Fibroblast of skin of right biceps (primary cell): Measurements from ENCODE around the gene RIPOR2.
"Not testable (repeated sequence)": the region's sequence is repeated elsewhere in the genome, so short reads cannot be mapped to it uniquely, and the experiment has no call there.

ENCODE experiments used
- DNase-seq: peaks from one replicate; pipeline ENCODE4 v3.0.0-alpha.2; 2013

RIPOR2 gene

DNA sequence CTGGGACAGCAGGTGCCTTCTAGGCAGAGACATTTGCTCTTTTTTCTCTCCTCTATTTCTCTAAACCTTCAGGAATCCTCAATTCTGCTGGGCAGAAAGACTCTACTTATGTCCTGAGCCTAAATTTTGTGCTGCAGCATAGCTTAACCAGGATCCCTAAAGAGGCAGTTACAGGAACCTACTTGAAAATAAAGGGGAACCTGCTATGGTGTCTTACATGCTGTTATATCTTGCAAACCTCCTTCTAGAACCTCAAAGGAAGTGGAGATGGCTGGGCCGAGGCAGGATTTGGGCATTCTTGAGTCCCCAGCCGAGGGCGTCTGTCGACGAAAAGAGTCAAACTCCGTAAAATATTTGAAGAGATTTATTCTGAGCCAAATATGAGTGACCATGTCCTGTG, 178.1 kb downstream of the RIPOR2 start:
- DNase-seq = no peak

- no peak for DNase-seq
These were observed 180.5 kb downstream of the RIPOR2 start for GRCh38 chr6:24755279-24755678.

GRCh38 chr6:24754378-24754777, 181.4 kb downstream of the RIPOR2 start:
- not testable (repeated sequence) for DNase-seq
